Small intestine (tissue), 16 donors: Measurements from ENCODE around the gene TAS2R43. TPM values are rescaled to one million over a fixed set of nuclear protein-coding genes. Genes with fewer than 3 reads are reported as not detected.
"Not testable (repeated sequence)": the region's sequence is repeated elsewhere in the genome, so short reads cannot be mapped to it uniquely, and the experiment has no call there.

Experiments used
- DNase-seq, 2 donors: peaks; one replicate each; pipeline versions ENCODE4 v3.0.0 to v3.0.0-alpha.2; 2013
- FAIRE-seq: peaks from 2 replicates; lab custom pipeline; 2012; peaks lifted over from hg19 to GRCh38; lab: Jason Lieb, UNC
- H3K27ac ChIP-seq, 3 donors: one replicate each; pipeline ENCODE4 v1.5.1; 2013; ENCODE audit warnings: low read length in 2 of 3, mild to moderate bottlenecking in 2 of 3, control low read depth in 1 of 3, inconsistent platforms in 1 of 3, low read depth in 1 of 3, moderate library complexity in 1 of 3
- H3K27me3 ChIP-seq, 3 donors: one replicate each; pipeline ENCODE4 v1.6.1; 2013; ENCODE audit warnings: low read length in 3 of 3, inconsistent platforms in 1 of 3; ENCODE audit not compliant: control insufficient read depth in 3 of 3, insufficient read depth in 3 of 3
- H3K36me3 ChIP-seq, 3 donors: one replicate each; pipeline ENCODE4 v1.6.1; 2013; ENCODE audit warnings: low read length in 3 of 3, inconsistent platforms in 1 of 3, low read depth in 1 of 3, mild to moderate bottlenecking in 1 of 3, moderate library complexity in 1 of 3; ENCODE audit not compliant: control insufficient read depth in 3 of 3, insufficient read depth in 2 of 3
- H3K4me1 ChIP-seq, 3 donors: one replicate each; pipeline ENCODE4 v1.6.1; 2013; ENCODE audit warnings: low read length in 2 of 3, inconsistent platforms in 1 of 3, low read depth in 1 of 3, mild to moderate bottlenecking in 1 of 3, moderate library complexity in 1 of 3; ENCODE audit not compliant: control insufficient read depth in 3 of 3, insufficient read depth in 2 of 3
- H3K4me3 ChIP-seq, 3 donors: one replicate each; pipeline ENCODE4 v1.5.1; 2013; ENCODE audit warnings: low read length in 3 of 3, control low read depth in 1 of 3, inconsistent platforms in 1 of 3, low read depth in 1 of 3, mild to moderate bottlenecking in 1 of 3, moderate library complexity in 1 of 3
- H3K9me3 ChIP-seq, 2 donors: one replicate each; pipeline ENCODE4 v1.6.1; 2013; ENCODE audit warnings: low read depth in 1 of 2, low read length in 1 of 2; ENCODE audit not compliant: control insufficient read depth in 2 of 2, insufficient read depth in 1 of 2
- WGBS, 3 donors: extraction: QIAGEN DNeasy Blood & Tissue Kit; methylation state at CpG; one replicate each; pipeline ENCODE4 v1.1.7; 2013; 5-methylcytosine and 5-hydroxymethylcytosine counted together
- long read RNA-seq, 10 donors: transcript quantifications; one replicate each; lab custom pipeline, GENCODE V29; 2026
- polyA plus RNA-seq, 4 donors: library from polyadenylated mRNA; stranded (reverse) in 3 of 4; unstranded in 1 of 4; fragments of 200-250 nt in 3 of 4; fragments of 120-200 nt in 1 of 4; gene quantifications; one replicate each; pipeline versions ENCODE4 v1.2.1 to v1.2.3, GENCODE V29; 2013
- donor health status: healthy with polysubstance abuse.
- donor health status: control.
- donor health status: control.
- donor health status: Bipolar disorder and iron deficiency.
- donor health status: healthy.

The TAS2R43 gene
- polyA plus RNA-seq, result under 1 TPM in 2 of 4 donors, not detected in 2; 0.07 to 0.35 TPM
- long read RNA-seq, donor 1, partial matches to known transcripts, result 0 of 1 reads
- long read RNA-seq, donor 1, other reads (novel, unspliced or antisense), result 0 of 1 reads
- long read RNA-seq, donor 2, result 0 reads
- long read RNA-seq, donor 3, result 0 reads
- long read RNA-seq, donor 4, result 0 reads
- long read RNA-seq, donor 5, result 0 reads
- long read RNA-seq, donor 6, result 0 reads
- long read RNA-seq, donor 7, result 0 reads
- long read RNA-seq, donor 8, result 0 reads
- long read RNA-seq, donor 9, result 0 reads
- long read RNA-seq, donor 10, partial matches to known transcripts, result 0 of 1 reads
- long read RNA-seq, donor 10, other reads (novel, unspliced or antisense), result 0 of 1 reads

- Histone ChIP-seq H3K27ac (no peak within 1 kb of the TSS), H3K27me3 (no peaks in the 10 kb centered on the region), H3K9me3 (peaks cover 0 to 7% of the 10 kb centered on the region in 2 donors), H3K36me3 (peaks cover 0 to 4% (median 0%) of the 10 kb centered on the region in 3 donors), H3K4me1 (no peaks in the 10 kb centered on the region), H3K4me3 (no peak within 1 kb of the TSS)
- 93 to 100% (median 97%) methylated on average over 3 to 6 of the region's 6 CpGs for WGBS, 3 donors
- FAIRE-seq, result no peak
- DNase-seq, result no peak
Observed at GRCh38 chr12:11092128-11092527, at the start of gene TAS2R43. Gene TAS2R43 (minus strand): TSS chr12:11092313. CDS start chr12:11092229, 84 bp downstream.

DNA sequence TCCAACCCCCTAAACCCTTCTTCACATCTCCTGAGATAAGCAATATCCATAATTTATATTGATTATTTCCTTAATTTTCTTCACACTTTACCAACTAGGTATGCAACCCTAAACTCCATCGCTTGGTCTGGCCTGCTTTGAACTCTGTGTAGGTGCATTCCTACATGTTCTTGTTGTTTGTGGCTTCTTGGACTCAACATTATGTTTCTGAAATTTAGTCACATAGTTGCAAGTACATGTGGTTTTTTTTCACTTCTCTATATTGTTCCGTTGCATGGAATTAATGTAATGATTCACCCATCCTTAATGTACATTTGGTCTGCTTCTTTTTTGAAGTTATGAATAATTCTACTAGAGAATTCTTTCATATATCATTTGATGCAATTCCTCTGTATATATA is 44.0 kb upstream of the TAS2R43 start:
- DNase-seq, result no peak
- no peaks in the 10 kb centered on the region for H3K36me3 ChIP-seq
- no peaks in the 10 kb centered on the region for H3K4me1 ChIP-seq
- 49 to 71% (median 59%) methylated on average over 2 of the region's 2 CpGs for WGBS, 3 donors
- H3K9me3 ChIP-seq, result no peaks in the 10 kb centered on the region
- no peak overlapping the region for H3K27ac ChIP-seq
- no peak overlapping the region for H3K4me3 ChIP-seq
- no peak for FAIRE-seq
- H3K27me3 ChIP-seq, result no peaks in the 10 kb centered on the region

DNA sequence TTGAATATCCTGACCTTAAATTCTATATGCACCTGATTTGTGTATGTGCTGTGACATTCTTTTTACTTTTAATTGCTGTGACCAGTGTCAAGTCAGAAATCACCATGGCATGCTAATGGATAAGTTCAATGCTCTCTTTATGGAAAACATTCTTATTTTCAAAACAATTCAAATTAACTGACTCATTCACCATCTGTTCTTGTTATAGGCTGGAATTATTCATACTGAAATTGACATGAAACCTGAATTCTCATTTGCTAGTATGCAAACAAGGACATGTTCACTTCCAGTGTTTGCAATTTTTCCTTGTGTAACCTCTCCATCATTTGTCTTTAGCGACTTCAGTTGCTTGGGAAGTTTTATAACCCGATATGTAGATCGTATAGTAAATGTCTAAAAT is 42.2 kb upstream of the TAS2R43 start, which contains the start of gene TAS2R30:
TSS of gene TAS2R30 (minus strand) at position 340 of the 400 bp plus-strand sequence. CDS start 400 bp downstream, outside the sequence.
- FAIRE-seq (no peak), DNase-seq (no peak)
- no peaks in the 10 kb centered on the region for H3K4me1 ChIP-seq
- peaks cover 0 to 3% (median 0%) of the 10 kb centered on the region in 3 donors for H3K36me3 ChIP-seq
- WGBS, 3 donors, result 58 to 78% (median 77%) methylated on average over 3 of the region's 3 CpGs
- H3K4me3 ChIP-seq, result no peak within 1 kb of the TSS
- no peak within 1 kb of the TSS for H3K27ac ChIP-seq
- H3K9me3 ChIP-seq, result no peaks in the 10 kb centered on the region
- H3K27me3 ChIP-seq, result no peaks in the 10 kb centered on the region

DNA sequence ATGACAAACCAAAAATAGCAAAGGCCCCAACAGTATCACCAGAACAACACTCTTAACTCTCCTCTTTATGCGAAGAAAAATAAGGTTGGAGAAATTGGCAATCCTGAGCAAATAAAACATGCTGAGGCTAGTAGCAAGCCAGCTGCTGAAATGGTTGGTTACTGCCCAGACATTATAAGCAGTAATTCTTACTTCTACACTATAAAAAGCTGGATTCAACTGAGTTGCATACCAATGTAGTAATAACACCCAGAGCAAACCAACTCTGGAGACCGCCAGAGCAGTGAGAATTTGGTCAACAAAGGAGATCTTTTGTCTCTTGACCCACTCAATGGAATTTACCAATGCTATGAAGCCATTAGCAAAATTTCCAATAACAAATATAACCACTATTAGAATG is 41.7 kb upstream of the TAS2R43 start:
- no peaks in the 10 kb centered on the region for H3K9me3 ChIP-seq
- H3K27me3 ChIP-seq, result no peaks in the 10 kb centered on the region
- H3K4me1 ChIP-seq, result no peaks in the 10 kb centered on the region
- no peak overlapping the region for H3K4me3 ChIP-seq
- 90 to 100% (median 96%) methylated on average over 2 of the region's 2 CpGs for WGBS, 3 donors
- no peak for FAIRE-seq
- H3K27ac ChIP-seq, result no peak overlapping the region
- no peak for DNase-seq
- H3K36me3 ChIP-seq, result peaks cover 0 to 3% (median 0%) of the 10 kb centered on the region in 3 donors

DNA sequence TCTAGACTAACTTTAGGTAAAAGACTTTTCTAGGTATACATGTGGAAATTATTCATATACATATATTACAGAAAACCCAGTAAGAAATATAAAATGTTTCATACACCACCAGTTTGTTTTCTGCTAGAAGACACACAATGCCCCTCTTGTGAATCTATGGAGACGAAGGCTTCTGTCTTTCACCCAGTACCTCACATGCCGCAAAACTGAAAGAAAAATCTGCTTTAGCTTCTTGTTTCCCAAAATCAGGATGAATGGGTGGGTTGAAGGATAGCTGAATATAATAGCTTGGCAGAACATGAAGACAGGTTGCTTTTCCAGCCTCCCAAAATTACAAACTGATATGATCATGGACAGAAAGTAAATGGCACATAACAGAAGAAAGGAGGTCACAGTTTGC is 41.0 kb upstream of the TAS2R43 start:
- FAIRE-seq, result no peak
- Histone ChIP-seq H3K27ac (no peak overlapping the region), H3K36me3 (peaks cover 0 to 3% (median 0%) of the 10 kb centered on the region in 3 donors), H3K4me1 (no peaks in the 10 kb centered on the region), H3K9me3 (no peaks in the 10 kb centered on the region), H3K4me3 (no peak overlapping the region), H3K27me3 (no peaks in the 10 kb centered on the region)
- WGBS, 3 donors, result 90 to 93% (median 93%) methylated on average over 2 of the region's 2 CpGs
- no peak for DNase-seq

DNA sequence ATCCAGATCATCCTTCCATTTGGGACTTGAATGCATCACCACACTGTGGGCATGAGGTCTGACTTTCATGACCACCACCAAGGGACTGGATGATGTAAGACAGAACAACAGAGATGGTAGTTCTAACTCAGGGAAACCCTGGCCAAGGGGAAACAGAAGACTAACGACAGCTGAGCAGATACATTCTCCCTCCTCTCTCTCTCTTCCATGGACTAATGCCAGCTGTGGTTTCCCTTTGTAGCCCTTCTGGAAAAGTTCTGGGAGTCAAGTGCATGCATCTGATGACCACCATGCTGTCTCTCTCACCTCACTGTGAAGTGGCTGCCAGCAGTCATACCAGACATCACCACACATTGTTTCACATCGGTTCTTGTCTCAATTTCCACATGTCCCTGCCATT is 38.9 kb upstream of the TAS2R43 start:
- H3K4me1 ChIP-seq, result no peaks in the 10 kb centered on the region
- DNase-seq (no peak), FAIRE-seq (no peak)
- H3K4me3 ChIP-seq, result no peak overlapping the region
- H3K9me3 ChIP-seq, result no peaks in the 10 kb centered on the region
- peaks cover 0 to 3% (median 0%) of the 10 kb centered on the region in 3 donors for H3K36me3 ChIP-seq
- H3K27ac ChIP-seq, result no peak overlapping the region
- WGBS, 3 donors, result 36 to 71% (median 63%) methylated on average over 2 of the region's 2 CpGs
- H3K27me3 ChIP-seq, result no peaks in the 10 kb centered on the region

DNA sequence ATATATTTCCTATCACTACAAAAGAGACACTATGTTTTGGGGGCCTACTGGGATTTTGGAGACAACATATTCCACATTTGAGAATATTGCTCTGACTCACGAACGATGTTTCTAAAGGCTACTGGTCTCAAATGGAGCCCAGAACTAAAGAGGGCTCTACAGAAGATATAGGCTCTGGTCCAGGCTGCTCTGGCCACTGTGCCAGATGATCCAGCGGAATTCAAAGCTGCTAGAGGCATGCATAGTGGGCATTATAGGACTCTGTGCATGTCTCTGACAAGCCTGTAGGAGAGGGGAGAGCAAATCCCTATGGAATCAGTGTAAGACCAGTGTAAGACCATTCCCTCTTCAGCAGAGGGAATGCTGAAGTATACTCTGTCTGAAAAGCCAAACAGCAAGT is 38.3 kb upstream of the TAS2R43 start:
- no peak for DNase-seq
- WGBS, 3 donors, result 95 to 98% (median 97%) methylated on average over 3 of the region's 3 CpGs
- no peak overlapping the region for H3K27ac ChIP-seq
- H3K4me3 ChIP-seq, result no peak overlapping the region
- no peaks in the 10 kb centered on the region for H3K9me3 ChIP-seq
- peaks cover 0 to 3% (median 0%) of the 10 kb centered on the region in 3 donors for H3K36me3 ChIP-seq
- H3K4me1 ChIP-seq, result no peaks in the 10 kb centered on the region
- no peak for FAIRE-seq
- no peaks in the 10 kb centered on the region for H3K27me3 ChIP-seq

DNA sequence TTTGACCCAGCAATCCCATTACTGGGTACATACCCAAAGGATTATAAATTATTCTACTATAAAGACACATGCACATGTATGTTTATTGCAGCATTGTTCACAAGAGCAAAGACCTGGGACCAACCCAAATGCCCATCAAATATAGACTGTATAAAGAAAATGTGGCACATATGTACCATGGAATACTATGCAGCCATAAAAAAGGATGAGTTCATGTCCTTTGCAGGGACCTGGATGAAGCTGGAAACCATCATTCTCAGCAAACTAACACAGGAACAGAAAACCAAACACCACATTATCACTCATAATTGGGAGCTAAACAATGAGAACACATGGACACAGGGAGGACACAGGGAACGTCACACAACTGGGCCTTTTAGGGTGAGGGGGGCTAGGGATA is 22.0 kb upstream of the TAS2R43 start:
- not testable (repeated sequence) for H3K4me3 ChIP-seq, H3K27me3 ChIP-seq, H3K9me3 ChIP-seq, H3K36me3 ChIP-seq, H3K4me1 ChIP-seq, DNase-seq, FAIRE-seq, H3K27ac ChIP-seq
- WGBS, 3 donors, result 94 to 100% (median 97%) methylated on average over 1 of the region's 1 CpG
